NCI-H2227 treated with DMSO at 0.1 percent for 48 hours (cell line): ENCODE results near the gene ZDHHC4.
A peak's percentile ranks its signal among the peaks of the same experiment; 100 is the strongest.

Source experiments
- DNase-seq: peaks from one replicate; lab custom pipeline; 2025; lab: John Stamatoyannopoulos, UW

ZDHHC4 gene

DNA sequence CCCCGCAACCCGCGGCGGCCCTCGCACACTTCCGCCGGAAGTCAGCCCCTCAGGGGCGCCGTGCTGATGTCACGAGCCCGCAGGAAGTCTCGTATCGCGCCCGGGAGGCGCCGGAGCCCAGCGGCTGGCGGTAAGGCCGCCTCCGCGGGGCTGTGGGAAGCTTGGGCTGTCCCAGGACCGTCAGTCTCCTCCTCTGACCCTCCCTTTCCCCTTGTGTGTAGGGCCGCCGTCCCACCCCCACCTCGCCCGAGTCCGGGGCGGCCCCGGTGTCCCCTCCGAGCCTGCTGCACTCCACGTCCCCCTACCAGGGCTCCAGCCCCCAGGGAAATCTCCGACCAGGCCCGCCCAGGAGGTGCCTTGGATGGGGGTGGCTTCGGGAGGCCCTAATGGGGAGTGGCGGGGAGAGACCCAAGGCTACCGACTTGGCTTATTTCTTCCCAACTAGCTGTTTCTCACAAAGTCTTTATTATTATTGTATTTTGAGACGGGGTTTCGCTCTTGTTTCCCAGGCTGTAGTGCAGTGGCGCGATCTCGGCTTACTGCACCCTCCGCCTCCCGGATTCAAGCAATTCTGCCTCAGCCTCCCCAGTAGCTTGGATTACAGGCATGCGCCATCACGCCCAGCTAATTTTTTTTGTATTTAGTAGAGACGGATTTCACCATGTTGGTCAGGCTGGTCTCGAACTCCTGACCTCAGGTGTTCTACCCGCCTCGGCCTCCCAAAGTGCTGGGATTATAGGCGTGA lies at the start of gene ZDHHC4:
Gene ZDHHC4, plus strand, starts transcription at position 86 of the 745 bp plus-strand sequence. CDS start 3,108 bp downstream, outside the sequence.
- peak; percentile 57 for DNase-seq

DNA sequence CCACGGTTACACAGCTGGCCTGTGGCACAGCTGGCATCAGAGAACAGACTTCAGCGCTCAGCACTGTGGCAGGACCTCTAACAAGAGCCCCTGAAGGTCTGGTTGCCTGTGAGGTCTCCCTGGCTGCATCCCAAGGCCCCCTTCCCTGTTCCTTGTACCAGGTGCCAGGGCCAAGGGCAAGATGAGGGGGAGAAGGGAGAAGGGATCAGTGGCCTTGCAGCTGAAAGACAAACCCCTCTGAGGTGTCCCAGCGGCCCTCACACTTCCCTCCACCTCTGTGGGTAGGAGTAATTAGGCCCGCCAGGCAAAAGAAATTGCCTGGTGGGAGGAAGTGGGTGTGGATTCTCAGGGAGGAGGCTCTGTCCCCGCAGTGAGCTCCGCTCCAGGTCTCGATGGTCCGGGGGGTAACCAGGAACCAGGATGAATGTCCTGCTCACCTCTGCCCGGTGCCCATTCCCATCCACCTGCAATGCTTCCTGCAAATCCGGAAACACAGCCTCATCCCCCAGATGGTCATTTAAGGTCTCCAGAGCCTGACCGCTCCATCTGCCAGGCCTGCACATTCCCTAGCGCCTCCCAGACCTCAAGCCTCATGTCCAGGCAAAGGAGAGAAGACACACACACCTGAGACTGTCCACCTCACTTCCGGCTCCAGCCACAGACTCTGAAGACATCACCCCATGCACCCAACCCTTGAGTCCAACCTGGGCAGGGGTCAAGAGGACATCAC lies 48.7 kb upstream of the ZDHHC4 start:
- DNase-seq, result no peak

- DNase-seq, result no peak
Measured at GRCh38 chr7:6529643-6530042, 47.6 kb upstream of the ZDHHC4 start.

DNA sequence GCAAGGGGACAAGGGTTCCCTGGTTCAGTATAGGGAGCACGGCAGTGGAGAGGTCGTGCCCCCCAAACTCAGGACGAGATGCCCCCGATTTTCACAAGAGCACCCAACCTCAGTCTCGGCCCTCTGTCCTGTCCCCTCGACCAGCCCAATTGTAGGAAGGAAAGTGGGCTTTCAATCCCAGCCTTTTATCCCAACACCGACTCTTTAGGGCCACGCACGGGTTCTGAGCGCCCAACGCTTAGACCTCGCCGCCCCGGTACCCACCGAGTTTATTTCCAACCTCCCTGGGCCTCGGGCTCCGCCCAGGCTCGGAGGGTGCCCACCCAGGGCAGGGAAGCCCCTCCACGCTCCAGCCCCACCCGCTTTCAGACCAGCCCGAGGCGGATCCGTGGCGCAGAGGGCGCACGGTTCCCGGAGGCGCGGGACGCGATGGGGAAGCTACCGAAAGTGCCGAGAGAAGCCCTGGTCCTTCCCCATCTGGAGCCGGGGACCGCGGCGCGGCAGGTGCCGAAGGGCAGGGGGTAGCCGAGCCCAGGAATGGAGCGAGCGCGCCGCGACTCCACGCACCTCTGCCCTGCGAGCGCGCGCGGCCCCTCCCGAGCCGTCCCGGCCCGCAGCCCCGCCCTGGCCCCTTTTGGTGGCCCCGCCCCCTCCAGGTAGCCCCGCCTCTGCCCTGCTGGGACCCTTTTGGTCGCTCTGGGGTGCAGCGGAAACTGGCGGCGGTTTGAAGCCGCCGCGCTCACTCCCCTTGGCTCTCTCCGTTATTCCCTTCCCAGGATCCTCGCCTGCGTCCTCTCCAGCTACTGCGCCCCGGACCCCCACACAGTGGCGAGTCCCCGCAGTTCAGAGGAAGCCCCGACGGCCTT lies 46.4 kb upstream of the ZDHHC4 start:
- DNase-seq, result peak; percentile 23

- no peak for DNase-seq
Measured at GRCh38 chr7:6531492-6532279, 45.6 kb upstream of the ZDHHC4 start.

DNA sequence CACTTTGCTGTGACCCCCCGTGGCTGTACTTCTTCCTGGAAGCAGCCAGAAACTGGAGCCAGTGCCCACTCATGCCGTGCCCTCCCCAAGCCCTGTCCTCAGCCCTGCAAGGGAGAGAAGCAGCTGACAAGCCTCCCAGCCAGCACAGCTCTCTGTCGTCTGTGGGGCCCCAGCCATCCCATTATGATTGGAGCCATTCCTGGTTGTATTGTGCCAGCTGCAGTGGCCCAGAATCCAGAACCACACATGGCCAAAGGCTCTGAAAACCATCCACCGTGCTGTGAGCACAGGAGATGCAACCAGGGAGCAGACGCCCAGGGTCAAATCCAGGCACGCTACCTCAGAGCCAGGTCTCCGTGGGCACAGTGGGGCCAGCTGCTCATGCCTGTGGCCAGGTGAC lies 44.7 kb upstream of the ZDHHC4 start:
- no peak for DNase-seq

GRCh38 chr7:6533893-6534495 lies 43.3 kb upstream of the ZDHHC4 start:
- DNase-seq, result no peak

- peak; percentile 47 for DNase-seq
Measured at GRCh38 chr7:6536262-6537260, 40.7 kb upstream of the ZDHHC4 start.

DNA sequence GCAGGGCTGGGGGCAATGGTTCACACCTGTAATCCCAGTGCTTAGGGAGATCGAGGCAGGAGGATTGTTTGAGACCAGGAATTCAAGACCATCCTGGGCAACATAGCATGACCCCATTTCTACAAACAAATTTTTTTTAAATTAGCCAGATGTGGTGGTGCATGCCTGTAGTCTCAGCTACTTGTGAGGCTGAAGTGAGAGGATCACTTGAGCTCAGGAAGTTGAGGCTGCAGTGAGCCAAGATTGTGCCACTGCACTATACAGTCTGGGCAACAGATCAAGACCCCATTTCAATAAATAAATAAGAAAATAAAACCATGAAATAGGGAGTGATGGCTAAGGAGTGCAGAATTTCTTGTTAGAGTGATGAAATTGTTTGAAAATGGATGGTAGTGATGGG lies 34.9 kb upstream of the ZDHHC4 start:
- no peak for DNase-seq

DNA sequence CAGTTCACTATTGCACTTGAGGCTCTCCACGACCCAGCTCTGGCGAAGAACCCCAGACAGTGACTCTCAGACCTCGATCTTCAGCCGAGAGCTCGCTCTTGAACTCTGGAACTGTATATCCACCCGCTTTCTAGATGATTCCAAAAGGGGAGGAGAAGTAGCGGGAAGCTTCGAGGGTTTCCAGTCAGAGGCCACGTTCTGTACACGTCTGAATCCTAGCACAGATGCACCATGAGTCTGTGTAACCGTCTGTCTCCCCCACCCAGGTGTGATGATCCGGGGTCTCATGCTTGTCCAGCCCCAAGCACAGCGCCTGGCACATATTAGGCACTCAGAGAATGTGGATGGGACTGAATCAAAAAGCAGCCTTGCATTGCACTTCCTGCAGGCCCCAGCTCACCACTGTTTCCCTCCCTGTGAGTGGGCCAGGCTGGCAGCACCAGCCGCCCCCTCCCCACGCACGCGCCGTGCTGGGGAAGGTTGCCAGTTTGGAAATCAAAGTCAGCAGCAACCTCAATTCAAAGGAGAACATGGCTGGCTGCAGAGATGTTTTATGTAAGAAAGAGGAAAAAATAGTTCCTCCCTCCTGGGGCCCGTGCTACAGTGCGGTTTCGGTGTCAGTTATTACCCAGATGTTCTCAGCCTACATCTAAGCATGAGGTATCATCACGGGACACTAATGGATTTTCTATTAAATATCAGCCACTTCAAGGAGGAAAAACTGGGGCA lies 31.7 kb upstream of the ZDHHC4 start:
- no peak for DNase-seq

GRCh38 chr7:6546498-6547251 lies 30.6 kb upstream of the ZDHHC4 start:
- DNase-seq, result no peak

GRCh38 chr7:6547400-6547799 lies 29.9 kb upstream of the ZDHHC4 start:
- no peak for DNase-seq

GRCh38 chr7:6551016-6551511 lies 26.2 kb upstream of the ZDHHC4 start, which contains the start of gene GRID2IP:
GRID2IP (minus strand) TSS chr7:6551461; CDS start chr7:6551436, 25 bp downstream.
- no peak for DNase-seq

- DNase-seq, result no peak
Measured at GRCh38 chr7:6553448-6554044, 23.7 kb upstream of the ZDHHC4 start.

DNA sequence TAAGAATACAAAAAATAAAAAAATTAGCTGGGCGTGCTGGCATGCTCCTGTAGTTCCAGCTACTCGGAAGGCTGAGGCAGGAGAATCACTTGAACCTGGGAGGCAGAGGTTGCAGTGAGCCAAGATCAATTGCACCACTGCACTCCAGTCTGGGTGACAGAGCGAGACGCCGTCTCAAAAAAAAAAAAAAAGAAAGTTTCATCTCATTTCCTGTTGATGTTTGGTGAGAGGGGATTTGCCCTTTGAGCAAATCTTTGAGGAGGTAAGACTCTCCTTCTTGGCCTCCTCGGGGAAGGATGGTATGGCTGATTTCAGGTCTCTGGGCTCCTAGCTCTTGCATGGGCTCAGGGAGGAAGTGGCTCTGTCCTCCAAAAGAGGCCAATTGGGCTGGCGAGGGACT lies 22.4 kb upstream of the ZDHHC4 start:
- no peak for DNase-seq

DNA sequence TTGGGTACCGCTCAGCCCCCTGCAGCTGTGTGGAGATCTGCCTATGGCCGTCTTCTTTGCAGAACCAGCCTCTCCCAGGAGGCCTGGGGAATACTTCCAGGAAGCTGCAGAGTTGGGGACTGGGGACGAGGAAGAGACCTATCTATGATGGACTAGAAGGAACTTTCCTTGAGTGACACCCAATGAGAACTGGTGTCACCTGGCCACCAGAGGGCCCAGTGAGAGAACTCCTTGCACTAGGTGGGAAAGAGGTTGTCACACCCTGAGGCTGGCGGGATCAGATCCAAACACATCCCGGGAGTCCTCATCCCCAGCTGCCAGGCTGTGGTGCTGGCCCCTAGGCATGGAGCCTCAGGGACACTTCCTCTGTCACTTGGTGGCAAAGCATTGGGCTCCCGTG lies 21.1 kb upstream of the ZDHHC4 start:
- DNase-seq, result no peak

- DNase-seq, result no peak
Measured at GRCh38 chr7:6558837-6559236, 18.4 kb upstream of the ZDHHC4 start.

- DNase-seq, result no peak
Measured at GRCh38 chr7:6559896-6560295, 17.4 kb upstream of the ZDHHC4 start.
